Type B pancreatic cell (in vitro differentiated cells): ENCODE measurements around the gene MS4A12. TPM values are rescaled to one million over a fixed set of nuclear protein-coding genes. Genes with fewer than 3 reads are reported as not detected.

Experiments used
- DNase-seq: peaks from one replicate; pipeline ENCODE4 v3.0.0; 2021; ENCODE audit warnings: mixed read lengths; ENCODE audit not compliant: unreplicated experiment; ENCODE audit errors: extremely low spot score
- H3K27ac Mint-ChIP-seq: 2 replicates; pipeline ENCODE4 v1.8.0; 2021; ENCODE audit warnings: mild to moderate bottlenecking, mixed read lengths
- H3K27me3 Mint-ChIP-seq: 2 replicates; pipeline ENCODE4 v1.8.0; 2021; ENCODE audit warnings: mixed read lengths
- H3K36me3 Mint-ChIP-seq: 2 replicates; pipeline ENCODE4 v1.8.0; 2021; ENCODE audit warnings: mixed read lengths
- H3K4me1 Mint-ChIP-seq: one replicate; pipeline ENCODE4 v1.8.0; 2021; ENCODE audit warnings: mixed read lengths; ENCODE audit not compliant: unreplicated experiment
- H3K4me3 Mint-ChIP-seq: 2 replicates; pipeline ENCODE4 v1.8.0; 2021; ENCODE audit warnings: mild to moderate bottlenecking, mixed read lengths
- H3K9me3 Mint-ChIP-seq: 2 replicates; pipeline ENCODE4 v1.8.0; 2021; ENCODE audit warnings: mixed read lengths
- CTCF ChIP-seq: fragments of 200-600 bp; sonication (generic); conservative IDR thresholded peaks from 2 replicates; pipeline ENCODE4 v1.5.0; 2021; ENCODE audit warnings: antibody characterized with exemption, mild to moderate bottlenecking
- total RNA-seq: library from RNA; stranded (reverse); gene quantifications from 2 replicates; pipeline ENCODE4 v1.2.1, GENCODE V29; 2021; ENCODE audit warnings: low replicate concordance

MS4A12 gene
- total RNA-seq, 1 donor from 2014 or later = not detected

DNA sequence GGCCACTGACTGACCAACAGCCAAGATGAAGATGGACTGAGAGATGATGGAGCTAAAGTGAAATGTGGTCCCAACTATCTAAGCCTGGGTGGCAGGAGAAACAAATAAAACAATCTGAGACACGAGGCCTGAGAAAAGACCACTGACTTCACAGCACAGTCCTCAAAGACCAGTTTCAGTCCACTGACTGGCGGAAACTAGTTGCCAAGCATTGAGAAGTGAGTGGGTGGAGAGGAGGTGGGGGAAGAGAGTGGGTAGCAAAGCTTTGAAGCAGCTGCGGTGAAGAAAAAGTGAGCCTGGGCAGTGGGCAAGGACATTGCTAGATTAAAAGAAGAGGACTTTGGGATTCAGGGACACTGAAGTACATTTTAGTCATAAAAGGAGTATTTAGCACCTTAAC lies 35.0 kb upstream of the MS4A12 start:
- no peak for TF ChIP-seq CTCF
- H3K4me1 Mint-ChIP-seq = no peaks in the 10 kb centered on the region
- no peaks in the 10 kb centered on the region for H3K9me3 Mint-ChIP-seq
- no peak overlapping the region for H3K4me3 Mint-ChIP-seq
- no peak overlapping the region for H3K27ac Mint-ChIP-seq
- peaks cover 5% of the 10 kb centered on the region for H3K27me3 Mint-ChIP-seq
- no peaks in the 10 kb centered on the region for H3K36me3 Mint-ChIP-seq
- DNase-seq = no peak

DNA sequence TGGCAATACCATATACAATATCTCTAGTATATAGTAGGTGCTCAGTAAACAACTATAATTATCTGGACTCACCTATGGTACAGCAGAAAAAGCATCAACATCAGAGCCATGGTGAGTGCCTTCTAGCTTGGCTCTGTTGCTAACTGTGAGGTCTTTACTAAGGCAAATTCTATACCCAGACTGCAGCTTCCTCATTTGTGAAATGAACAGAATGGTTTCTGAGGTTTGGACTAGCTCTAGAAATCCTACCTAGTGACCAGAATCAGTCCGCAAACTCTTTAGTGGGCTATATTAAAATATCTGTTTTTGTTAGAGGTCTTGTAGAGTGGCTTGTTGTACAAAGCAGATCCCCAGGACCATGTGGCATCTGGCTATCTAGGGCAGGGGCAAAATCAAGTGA lies 33.2 kb upstream of the MS4A12 start:
- no peak overlapping the region for H3K4me3 Mint-ChIP-seq
- H3K27me3 Mint-ChIP-seq = peaks cover 5% of the 10 kb centered on the region
- H3K4me1 Mint-ChIP-seq = no peaks in the 10 kb centered on the region
- DNase-seq = no peak
- no peaks in the 10 kb centered on the region for H3K9me3 Mint-ChIP-seq
- no peaks in the 10 kb centered on the region for H3K36me3 Mint-ChIP-seq
- TF ChIP-seq CTCF = no peak
- H3K27ac Mint-ChIP-seq = no peak overlapping the region

DNA sequence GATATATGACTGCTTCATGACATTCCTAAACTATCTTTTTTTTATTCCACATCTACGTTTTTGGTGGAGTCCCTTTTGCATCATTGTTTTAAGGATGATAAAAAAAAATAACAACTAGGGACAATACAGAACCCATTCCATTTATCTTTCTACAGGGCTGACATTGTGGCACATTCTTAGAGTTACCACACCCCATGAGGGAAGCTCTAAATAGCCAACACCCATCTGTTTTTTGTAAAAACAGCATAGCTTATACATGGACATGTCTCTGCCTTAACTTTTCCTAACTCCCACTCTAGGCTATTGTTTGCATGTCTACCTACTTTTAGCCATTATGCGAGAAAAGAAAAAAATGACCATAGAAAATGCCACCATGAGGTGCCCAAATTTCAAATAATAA lies 23.7 kb upstream of the MS4A12 start:
- H3K27ac Mint-ChIP-seq = no peak overlapping the region
- H3K4me1 Mint-ChIP-seq = no peaks in the 10 kb centered on the region
- no peaks in the 10 kb centered on the region for H3K9me3 Mint-ChIP-seq
- no peak overlapping the region for H3K4me3 Mint-ChIP-seq
- no peak for DNase-seq
- no peaks in the 10 kb centered on the region for H3K36me3 Mint-ChIP-seq
- peaks cover 2% of the 10 kb centered on the region for H3K27me3 Mint-ChIP-seq
- TF ChIP-seq CTCF = no peak

DNA sequence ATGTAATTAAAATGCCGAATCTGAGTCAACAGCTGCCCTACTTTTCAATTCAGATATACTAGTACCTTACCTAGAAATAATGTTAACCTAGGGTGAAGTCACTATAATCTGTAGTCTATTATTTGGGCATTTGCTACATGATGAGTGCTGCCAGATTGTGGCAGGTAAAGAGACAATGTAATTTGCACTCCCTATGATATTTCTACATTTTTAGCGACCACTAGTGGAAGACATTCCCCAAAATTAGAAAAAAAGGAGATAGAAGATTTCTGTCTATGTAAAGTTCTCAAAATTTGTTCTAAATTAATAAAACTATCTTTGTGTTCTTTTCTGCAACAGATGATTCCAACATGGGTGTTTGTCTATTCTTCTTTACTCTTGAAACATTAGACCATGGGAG lies 22.9 kb upstream of the MS4A12 start:
- Mint-ChIP-seq H3K36me3 (no peaks in the 10 kb centered on the region), H3K4me3 (no peak overlapping the region), H3K27ac (no peak overlapping the region), H3K9me3 (no peaks in the 10 kb centered on the region), H3K4me1 (no peaks in the 10 kb centered on the region), H3K27me3 (peaks cover 2% of the 10 kb centered on the region)
- DNase-seq = no peak
- no peak for TF ChIP-seq CTCF

DNA sequence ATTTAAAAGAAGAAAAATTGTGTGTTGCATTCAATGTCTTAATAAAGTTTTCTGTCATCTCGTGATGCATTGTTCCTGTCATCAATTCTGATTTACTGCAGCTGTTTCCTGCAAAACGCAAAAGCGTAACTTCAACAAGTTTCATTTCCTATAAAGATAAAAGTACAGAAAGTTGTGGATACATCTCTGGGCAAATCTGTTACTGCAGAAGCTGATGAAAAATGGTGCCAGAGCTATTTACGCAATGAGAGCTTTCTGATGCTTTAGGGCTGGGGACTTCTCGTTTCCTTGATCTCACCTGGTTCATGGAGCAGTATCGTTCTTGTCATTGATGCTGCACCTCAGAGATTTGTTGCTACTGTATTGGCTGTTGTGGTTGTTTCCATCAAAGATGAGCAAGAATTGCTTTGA lies 15.5 kb upstream of the MS4A12 start:
- Mint-ChIP-seq H3K27ac (no peak overlapping the region), H3K9me3 (no peaks in the 10 kb centered on the region), H3K36me3 (no peaks in the 10 kb centered on the region), H3K4me3 (no peak overlapping the region), H3K4me1 (no peaks in the 10 kb centered on the region), H3K27me3 (no peaks in the 10 kb centered on the region)
- no peak for TF ChIP-seq CTCF
- no peak for DNase-seq

GRCh38 chr11:60482361-60482760 lies 10.2 kb upstream of the MS4A12 start:
- no peaks in the 10 kb centered on the region for H3K9me3 Mint-ChIP-seq
- H3K4me3 Mint-ChIP-seq = no peak overlapping the region
- H3K4me1 Mint-ChIP-seq = no peaks in the 10 kb centered on the region
- no peak overlapping the region for H3K27ac Mint-ChIP-seq
- DNase-seq = no peak
- H3K36me3 Mint-ChIP-seq = no peaks in the 10 kb centered on the region
- no peaks in the 10 kb centered on the region for H3K27me3 Mint-ChIP-seq
- no peak for TF ChIP-seq CTCF
